HG03064 (cell line): ENCODE data around the gene APH1B.
"Not testable (repeated sequence)": the region's sequence is repeated elsewhere in the genome, so short reads cannot be mapped to it uniquely, and the experiment has no call there.

Experiments used
- ATAC-seq: cut with Tn5 transposase; IDR thresholded peaks from one replicate; pipeline ENCODE4 v1.9.1; 2021; ENCODE audit warnings: low read depth; ENCODE audit not compliant: unreplicated experiment

APH1B gene

GRCh38 chr15:63327648-63328421 lies 50.4 kb downstream of the APH1B start:
- ATAC-seq = no peak

GRCh38 chr15:63329567-63330350 lies 52.4 kb downstream of the APH1B start:
- ATAC-seq = no peak

GRCh38 chr15:63330926-63331325 lies 53.5 kb downstream of the APH1B start:
- ATAC-seq = no peak

- no peak for ATAC-seq
Measured at GRCh38 chr15:63331456-63331855, 54.1 kb downstream of the APH1B start.

GRCh38 chr15:63332367-63333124 lies 55.1 kb downstream of the APH1B start:
- no peak for ATAC-seq

- ATAC-seq = no peak
Measured at GRCh38 chr15:63334821-63335220, 57.4 kb downstream of the APH1B start.

GRCh38 chr15:63335543-63336240 lies 58.3 kb downstream of the APH1B start:
- no peak for ATAC-seq

- no peak for ATAC-seq
Measured at GRCh38 chr15:63337046-63337445, 59.6 kb downstream of the APH1B start.

- ATAC-seq = no peak
Measured at GRCh38 chr15:63338170-63338569, 60.8 kb downstream of the APH1B start.

- no peak for ATAC-seq
Measured at GRCh38 chr15:63339006-63339766, 61.8 kb downstream of the APH1B start.

- ATAC-seq = no peak
Measured at GRCh38 chr15:63339836-63340235, 62.4 kb downstream of the APH1B start.

GRCh38 chr15:63340353-63340752 lies 62.9 kb downstream of the APH1B start:
- ATAC-seq = no peak

GRCh38 chr15:63340878-63341277 lies 63.5 kb downstream of the APH1B start:
- no peak for ATAC-seq

GRCh38 chr15:63341898-63342297 lies 64.5 kb downstream of the APH1B start:
- no peak for ATAC-seq

- not testable (repeated sequence) for ATAC-seq
Measured at GRCh38 chr15:63342996-63343562, 65.7 kb downstream of the APH1B start.

GRCh38 chr15:63344731-63345390 lies 67.5 kb downstream of the APH1B start:
- no peak for ATAC-seq

- no peak for ATAC-seq
Measured at GRCh38 chr15:63345391-63345752, 68.0 kb downstream of the APH1B start.

GRCh38 chr15:63347074-63347857 lies 69.9 kb downstream of the APH1B start:
- ATAC-seq = no peak
